Measurements from ENCODE around the gene KCTD18. TPM values are rescaled to one million over a fixed set of nuclear protein-coding genes. Genes with fewer than 3 reads are reported as not detected.

Gene KCTD18
- total and polyA plus RNA-seq, 12 donors = 5.0 to 16.5 (median 9.9) TPM

- peaks cover 0 to 6% (median 0%) of the 10 kb centered on the region in 7 donors for H3K27me3 ChIP-seq
- H3K4me3 ChIP-seq = peak overlapping the region in 5 of 10 donors; percentile 68 to 94 (median 73)
- no peaks in the 10 kb centered on the region for H3K9me3 ChIP-seq
- no peak for DNase-seq
- H3K4me1 ChIP-seq = peaks cover 0 to 17% (median 8%) of the 10 kb centered on the region in 9 donors
- no peaks in the 10 kb centered on the region for H3K36me3 ChIP-seq
- intact Hi-C loops (cut with DNase I) = no loop called here
- WGBS, 2 donors = 82 to 85% methylated on average over 2 of the region's 2 CpGs
- TF ChIP-seq CTCF (IDR thresholded peaks at IDR 0.05) = no peak
- H3K27ac ChIP-seq = no peak overlapping the region
- ATAC-seq = no peak
Observed at GRCh38 chr2:200525066-200525465, 15.2 kb upstream of the KCTD18 start.

- TF ChIP-seq CTCF (IDR thresholded peaks at IDR 0.05) = no peak
- peaks cover 0 to 17% (median 8%) of the 10 kb centered on the region in 9 donors for H3K4me1 ChIP-seq
- intact Hi-C loops (cut with DNase I) = no loop called here
- H3K27ac ChIP-seq = no peak overlapping the region
- no peaks in the 10 kb centered on the region for H3K9me3 ChIP-seq
- no peak for DNase-seq
- WGBS, 2 donors = 65 to 66% methylated on average over 2 of the region's 2 CpGs
- peaks cover 0 to 6% (median 0%) of the 10 kb centered on the region in 7 donors for H3K27me3 ChIP-seq
- no peak overlapping the region for H3K4me3 ChIP-seq
- ATAC-seq = no peak
- no peaks in the 10 kb centered on the region for H3K36me3 ChIP-seq
Observed at GRCh38 chr2:200523604-200524003, 13.7 kb upstream of the KCTD18 start.

GRCh38 chr2:200523158-200523557 is 13.3 kb upstream of the KCTD18 start:
- Histone ChIP-seq H3K4me3 (no peak overlapping the region), H3K27ac (no peak overlapping the region), H3K4me1 (peaks cover 0 to 17% (median 8%) of the 10 kb centered on the region in 9 donors), H3K36me3 (no peaks in the 10 kb centered on the region), H3K27me3 (peaks cover 0 to 6% (median 0%) of the 10 kb centered on the region in 7 donors), H3K9me3 (no peaks in the 10 kb centered on the region)
- DNase-seq (no peak), ATAC-seq (no peak)
- WGBS, 2 donors = 66 to 75% methylated on average over 3 of the region's 3 CpGs
- intact Hi-C loops (cut with DNase I) = no loop called here
- no peak for TF ChIP-seq CTCF (IDR thresholded peaks at IDR 0.05)

GRCh38 chr2:200515155-200515554 is 5.3 kb upstream of the KCTD18 start:
- no peak for ATAC-seq
- no peak for TF ChIP-seq CTCF (IDR thresholded peaks at IDR 0.05)
- DNase-seq = no peak
- peaks cover 0 to 4% (median 0%) of the 10 kb centered on the region in 7 donors for H3K27me3 ChIP-seq
- H3K4me1 ChIP-seq = peaks cover 0 to 7% (median 4%) of the 10 kb centered on the region in 9 donors
- H3K36me3 ChIP-seq = no peaks in the 10 kb centered on the region
- H3K27ac ChIP-seq = no peak overlapping the region
- intact Hi-C loops (cut with DNase I) = no loop called here
- no peak overlapping the region for H3K4me3 ChIP-seq
- H3K9me3 ChIP-seq = peaks cover 0 to 12% (median 0%) of the 10 kb centered on the region in 11 donors
- 2 to 8% methylated on average over 1 of the region's 1 CpG for WGBS, 2 donors
